ENCODE measurements around the gene SRGAP1. TPM values are rescaled to one million over a fixed set of nuclear protein-coding genes. Genes with fewer than 3 reads are reported as not detected.
"Not testable (repeated sequence)": the region's sequence is repeated elsewhere in the genome, so short reads cannot be mapped to it uniquely, and the experiment has no call there.

The SRGAP1 gene
- total RNA-seq, 3 donors from 2014 or later, result 12.2 to 23.9 (median 15.9) TPM

GRCh38 chr12:64192644-64193444 lies 348.3 kb downstream of the SRGAP1 start:
- no peak for TF ChIP-seq CTCF (IDR thresholded peaks at IDR 0.05)
- no peak for ATAC-seq
- intact Hi-C loops (cut with DNase I, micrococcal nuclease), result no loop called here
- no peak overlapping the region for H3K4me3 ChIP-seq
- no peaks in the 10 kb centered on the region for H3K9me3 ChIP-seq
- DNase-seq, result no peak
- H3K36me3 ChIP-seq (ENCODE audit: low read depth), result no peaks in the 10 kb centered on the region
- H3K4me1 ChIP-seq (ENCODE audit: low read depth), result no peaks in the 10 kb centered on the region

GRCh38 chr12:64193931-64194330 lies 349.4 kb downstream of the SRGAP1 start:
- Histone ChIP-seq H3K4me1 (ENCODE audit: low read depth) (no peaks in the 10 kb centered on the region), H3K4me3 (no peak overlapping the region), H3K36me3 (ENCODE audit: low read depth) (no peaks in the 10 kb centered on the region), H3K9me3 (no peaks in the 10 kb centered on the region)
- ATAC-seq (no peak), DNase-seq (no peak)
- intact Hi-C loops (cut with DNase I, micrococcal nuclease), result no loop called here
- no peak for TF ChIP-seq CTCF (IDR thresholded peaks at IDR 0.05)

GRCh38 chr12:64194333-64195149 lies 350.0 kb downstream of the SRGAP1 start:
- no peaks in the 10 kb centered on the region for H3K36me3 ChIP-seq (ENCODE audit: low read depth)
- no peak for TF ChIP-seq CTCF (IDR thresholded peaks at IDR 0.05)
- no peaks in the 10 kb centered on the region for H3K9me3 ChIP-seq
- ATAC-seq (no peak), DNase-seq (no peak)
- intact Hi-C loops (cut with DNase I, micrococcal nuclease), result no loop called here
- no peak overlapping the region for H3K4me3 ChIP-seq
- H3K4me1 ChIP-seq (ENCODE audit: low read depth), result no peaks in the 10 kb centered on the region

- H3K9me3 ChIP-seq; H3K4me1 ChIP-seq (ENCODE audit: low read depth); intact Hi-C loops (cut with DNase I, micrococcal nuclease); DNase-seq; H3K36me3 ChIP-seq (ENCODE audit: low read depth); H3K4me3 ChIP-seq; ATAC-seq: not testable (repeated sequence)
Observed at GRCh38 chr12:64195841-64196240, 351.3 kb downstream of the SRGAP1 start.

GRCh38 chr12:64203036-64203435 lies 358.5 kb downstream of the SRGAP1 start:
- no peaks in the 10 kb centered on the region for H3K36me3 ChIP-seq (ENCODE audit: low read depth)
- no peaks in the 10 kb centered on the region for H3K4me1 ChIP-seq (ENCODE audit: low read depth)
- H3K4me3 ChIP-seq, result no peak overlapping the region
- no peak for DNase-seq
- intact Hi-C loops (cut with DNase I, micrococcal nuclease), result no loop called here
- no peak for TF ChIP-seq CTCF (IDR thresholded peaks at IDR 0.05)
- ATAC-seq, result no peak
- no peaks in the 10 kb centered on the region for H3K9me3 ChIP-seq

GRCh38 chr12:64203775-64204174 lies 359.3 kb downstream of the SRGAP1 start:
- no peak for TF ChIP-seq CTCF (IDR thresholded peaks at IDR 0.05)
- no peak for DNase-seq

More at GRCh38 chr12:64203775-64204174, 359.3 kb downstream of the SRGAP1 start:
- intact Hi-C loops (cut with DNase I, micrococcal nuclease), result no loop called here
- Histone ChIP-seq H3K36me3 (ENCODE audit: low read depth) (no peaks in the 10 kb centered on the region), H3K4me3 (no peak overlapping the region), H3K4me1 (ENCODE audit: low read depth) (no peaks in the 10 kb centered on the region), H3K9me3 (no peaks in the 10 kb centered on the region)
- ATAC-seq, result no peak

All from mucosa of descending colon (tissue), 3 donors.